Umbilical cord (tissue), 2 donors: ENCODE data around the gene KPNA6. TPM values are rescaled to one million over a fixed set of nuclear protein-coding genes. Genes with fewer than 3 reads are reported as not detected.
"Not testable (repeated sequence)": the region's sequence is repeated elsewhere in the genome, so short reads cannot be mapped to it uniquely, and the experiment has no call there.

Experiments
- DNase-seq: peaks from one replicate; pipeline ENCODE4 v3.0.0-alpha.2; 2015; ENCODE audit warnings: low spot score
- total RNA-seq: library from RNA; depleted of rRNA; stranded (reverse); fragments of >200 nt; gene quantifications from one replicate; pipeline ENCODE4 v1.2.3, GENCODE V29; 2014; ENCODE audit warnings: low replicate concordance; ENCODE audit not compliant: insufficient read depth

Gene KPNA6
- total RNA-seq, 1 donor from 2014 or later, result 22.9 TPM

DNA sequence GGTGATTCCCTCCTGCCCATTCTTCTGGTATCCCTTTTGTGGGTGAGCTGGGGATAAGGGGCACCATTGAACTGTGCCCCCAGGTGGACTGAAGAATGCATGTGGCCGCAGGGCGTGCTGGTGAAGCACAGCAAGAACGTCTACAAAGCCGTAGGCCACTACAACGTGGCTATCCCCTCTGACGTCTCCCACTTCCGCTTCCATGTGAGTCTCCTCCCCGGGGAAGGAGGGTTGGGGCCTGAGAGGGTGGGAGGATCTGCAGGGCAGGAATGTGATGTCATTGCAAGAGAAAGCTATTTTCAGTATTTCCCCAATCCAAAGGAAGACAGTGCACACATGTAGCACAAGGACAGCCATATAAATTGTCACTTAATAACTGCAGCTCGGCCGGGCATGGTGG lies 7.5 kb upstream of the KPNA6 start:
- peak; percentile 38 for DNase-seq

GRCh38 chr1:32100807-32101708 lies 6.8 kb upstream of the KPNA6 start:
- DNase-seq, result no peak

DNA sequence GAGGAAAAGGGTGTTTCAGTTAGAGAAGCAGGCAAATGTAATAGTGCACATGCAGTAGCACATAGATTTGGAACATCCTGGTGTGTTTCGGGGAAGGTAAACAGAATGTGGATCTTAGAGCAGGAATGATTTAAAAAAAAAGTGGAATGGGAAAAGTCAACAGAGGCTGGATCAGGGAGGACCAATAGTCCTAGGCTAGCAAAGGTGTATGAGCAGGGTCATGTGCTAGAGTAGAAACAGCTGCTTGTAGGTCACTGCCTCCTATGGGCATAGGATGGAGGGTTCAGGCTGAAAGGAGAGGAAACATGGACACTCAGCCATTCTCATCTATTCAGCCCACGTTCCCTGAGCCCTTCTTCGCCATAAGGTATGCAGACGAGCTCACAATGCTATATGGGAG lies 3.7 kb upstream of the KPNA6 start:
- no peak for DNase-seq

- DNase-seq, result no peak
Measured at GRCh38 chr1:32105338-32105737, 2.5 kb upstream of the KPNA6 start.

DNA sequence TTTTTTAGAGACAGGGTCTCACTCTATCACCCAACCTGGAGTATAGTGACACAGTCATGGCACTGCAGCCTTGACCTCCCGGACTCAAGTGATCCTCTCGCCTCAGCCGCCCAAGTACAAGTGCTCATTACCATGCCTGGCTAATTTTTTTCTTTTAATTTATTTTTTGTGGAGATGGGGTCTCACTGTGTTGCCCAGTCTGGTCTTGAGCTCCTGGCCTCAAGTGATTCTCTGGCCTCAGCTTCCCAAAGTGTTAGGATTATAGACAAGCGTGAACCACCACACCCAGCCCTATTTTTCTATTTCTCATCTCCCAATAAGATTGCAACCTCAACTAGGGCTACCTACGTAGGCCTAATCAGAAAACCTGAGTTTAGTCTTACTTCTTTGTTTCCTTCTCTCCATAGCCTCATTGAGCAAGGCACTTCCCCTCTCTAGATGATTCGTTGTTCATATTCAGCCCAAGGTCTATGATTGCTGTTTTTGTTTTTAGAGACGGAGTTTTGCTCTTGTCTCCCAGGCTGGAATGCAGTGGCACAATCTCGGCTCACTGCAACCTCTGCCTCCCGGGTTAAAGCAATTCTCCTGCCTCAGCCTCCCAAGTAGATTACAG lies 1.1 kb upstream of the KPNA6 start:
- no peak for DNase-seq

DNA sequence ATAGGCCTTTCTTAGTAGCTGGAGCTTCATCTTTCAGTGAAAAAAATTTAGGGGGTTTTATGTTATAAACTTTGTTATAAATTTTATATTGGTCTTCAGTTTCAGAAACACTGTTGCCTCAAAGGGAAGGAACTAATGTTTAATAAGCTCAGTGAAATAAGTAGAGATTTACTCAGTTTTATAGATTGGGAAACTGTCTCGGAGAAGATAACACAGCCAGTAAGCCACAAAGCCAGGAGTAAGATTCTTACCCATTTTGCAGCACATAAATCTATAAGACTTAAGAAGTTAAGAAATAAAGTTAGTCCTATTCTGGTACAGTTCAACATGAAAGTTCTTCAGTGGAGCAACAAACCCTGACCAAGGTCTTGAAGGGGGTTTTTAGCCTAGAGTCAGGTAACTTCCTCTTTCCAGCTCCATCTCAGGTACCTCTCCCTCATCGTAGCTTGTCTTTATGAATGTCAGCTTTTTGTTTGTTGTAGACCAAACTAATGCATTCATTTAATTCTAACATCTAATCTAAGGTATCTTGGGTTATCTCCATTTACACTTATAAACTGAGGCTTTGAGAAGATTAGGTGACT lies 3.3 kb downstream of the KPNA6 start:
- DNase-seq, result peak; percentile 68

DNA sequence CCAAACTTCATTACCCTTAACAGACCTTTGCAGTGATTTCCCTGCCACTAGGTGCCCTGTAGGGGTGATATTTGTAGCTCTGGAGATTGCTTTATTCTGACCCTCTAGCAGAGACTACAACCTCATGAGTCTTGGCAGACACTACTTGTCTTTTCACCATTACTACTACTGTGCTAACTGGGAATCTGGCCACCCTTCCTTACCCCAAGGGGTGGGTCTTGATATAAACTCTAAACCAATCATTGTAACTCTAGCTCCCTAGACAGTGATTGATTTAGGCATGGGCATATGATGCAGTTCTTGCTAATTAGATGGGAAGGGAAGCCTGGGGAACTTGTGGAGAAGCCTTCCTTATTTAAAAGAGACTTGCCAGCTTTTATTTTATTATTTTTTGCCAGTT lies 3.9 kb downstream of the KPNA6 start:
- DNase-seq, result no peak

DNA sequence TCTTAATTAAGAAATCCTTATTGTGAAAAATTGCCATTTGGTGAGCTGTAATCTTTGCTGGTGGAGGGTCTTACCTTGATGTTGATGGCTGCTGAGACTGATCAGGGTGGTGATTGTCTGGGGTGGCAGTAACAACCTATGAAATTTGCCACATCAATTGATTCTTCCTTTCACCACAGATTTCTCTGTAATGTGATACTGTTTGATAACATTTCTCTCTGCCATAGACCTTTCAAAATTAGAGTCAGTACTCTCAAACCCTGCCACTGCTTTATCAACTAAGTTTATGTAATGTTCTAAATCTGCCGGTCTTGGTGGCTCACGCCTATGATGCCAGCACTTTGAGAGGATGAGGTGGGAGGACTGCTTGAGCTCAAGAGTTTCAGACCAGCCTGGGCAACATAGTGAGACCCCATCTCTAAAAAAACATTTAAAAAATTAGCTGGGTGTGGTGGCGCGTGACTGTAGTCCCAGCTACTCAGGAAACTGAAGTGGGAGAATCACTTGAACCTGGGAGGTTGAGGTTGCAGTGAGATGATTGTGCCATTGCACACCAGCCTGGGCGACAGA lies 5.0 kb downstream of the KPNA6 start:
- DNase-seq, result no peak

- not testable (repeated sequence) for DNase-seq
Measured at GRCh38 chr1:32113436-32113835, 5.6 kb downstream of the KPNA6 start.

- no peak for DNase-seq
Measured at GRCh38 chr1:32114420-32114819, 6.6 kb downstream of the KPNA6 start.

- DNase-seq, result no peak
Measured at GRCh38 chr1:32115496-32115895, 7.6 kb downstream of the KPNA6 start.

- DNase-seq, result no peak
Measured at GRCh38 chr1:32116531-32116930, 8.7 kb downstream of the KPNA6 start.

GRCh38 chr1:32122151-32122550 lies 14.3 kb downstream of the KPNA6 start:
- DNase-seq, result no peak

DNA sequence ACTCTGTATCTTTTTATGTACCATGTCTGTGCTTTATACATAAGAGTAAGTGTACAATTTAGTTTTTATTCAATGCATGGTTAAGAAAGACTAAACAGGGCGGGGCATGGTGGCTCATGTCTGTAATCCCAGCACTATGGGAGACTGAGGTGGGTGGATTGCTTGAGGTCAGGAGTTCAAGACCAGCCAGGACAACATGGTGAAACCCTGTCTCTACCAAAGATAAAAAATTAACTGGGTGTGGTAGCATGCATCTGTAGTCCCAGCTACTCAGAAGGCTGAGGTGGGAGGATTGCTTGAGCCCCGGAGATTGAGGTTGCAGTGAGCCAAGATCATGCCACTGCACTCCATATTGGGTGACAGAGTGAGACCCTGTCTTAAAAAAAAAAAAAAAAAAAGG lies 15.5 kb downstream of the KPNA6 start:
- DNase-seq, result not testable (repeated sequence)

DNA sequence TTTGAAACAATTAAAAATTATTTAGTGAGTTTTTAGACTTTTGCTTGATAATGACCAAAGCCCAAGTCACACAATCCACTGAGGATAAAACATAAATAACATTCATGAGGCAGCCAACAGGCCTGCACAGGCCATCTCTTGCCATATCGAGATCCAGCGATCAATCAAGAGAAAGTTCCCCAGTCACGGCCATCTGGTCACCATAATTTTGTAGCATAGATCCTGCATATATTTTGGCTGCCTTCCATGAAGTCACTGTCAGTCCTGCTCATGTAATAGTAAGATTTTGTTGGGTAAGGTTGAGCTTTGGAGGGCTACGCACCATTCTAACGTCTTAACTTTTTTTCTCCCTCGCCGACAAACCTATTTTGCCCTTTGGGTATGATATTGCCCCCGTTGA lies 17.5 kb downstream of the KPNA6 start:
- no peak for DNase-seq

DNA sequence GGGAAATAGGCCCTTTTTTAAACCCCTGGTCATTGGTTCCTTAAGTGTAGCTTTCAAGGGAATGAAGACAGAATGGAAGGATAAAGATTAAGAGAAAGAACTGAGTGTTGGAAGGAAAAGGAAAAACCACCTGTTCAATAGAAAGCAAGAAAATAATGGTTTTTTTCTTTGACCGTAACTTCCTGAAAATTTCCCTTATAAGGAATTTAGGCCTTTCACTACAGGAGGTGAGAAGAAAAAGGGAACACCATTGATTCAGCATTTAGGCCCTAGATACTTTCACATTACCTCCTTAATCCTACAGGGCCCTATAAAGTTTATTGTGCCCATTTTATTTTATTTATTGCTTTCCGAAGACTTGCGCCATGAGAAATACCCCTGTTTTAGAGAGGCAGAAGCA lies 18.9 kb downstream of the KPNA6 start:
- no peak for DNase-seq

- no peak for DNase-seq
Measured at GRCh38 chr1:32127409-32128198, 19.7 kb downstream of the KPNA6 start.

GRCh38 chr1:32128479-32128878 lies 20.6 kb downstream of the KPNA6 start:
- DNase-seq, result no peak

- DNase-seq, result no peak
Measured at GRCh38 chr1:32128964-32129363, 21.1 kb downstream of the KPNA6 start.

GRCh38 chr1:32133950-32134280 lies 26.1 kb downstream of the KPNA6 start:
- not testable (repeated sequence) for DNase-seq

- DNase-seq, result no peak
Measured at GRCh38 chr1:32137111-32137510, 29.3 kb downstream of the KPNA6 start.

DNA sequence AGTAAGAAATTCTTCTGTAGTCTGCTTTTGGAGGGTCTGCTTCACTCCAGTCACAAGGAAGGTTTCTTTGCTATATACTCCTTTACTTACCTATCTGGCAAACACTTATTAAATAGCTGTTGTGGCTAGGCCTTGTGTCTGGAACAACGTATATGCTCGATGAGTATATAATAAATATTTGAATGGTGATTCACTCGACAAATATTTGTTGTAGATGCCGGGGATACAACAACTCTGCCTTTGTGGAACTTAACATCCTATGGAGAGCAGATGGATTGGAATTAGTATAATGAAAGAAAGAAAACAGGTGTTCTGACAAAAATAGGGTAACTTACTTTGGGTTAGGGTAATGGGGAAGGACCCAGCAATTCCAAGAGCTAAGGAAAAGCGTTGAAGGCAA lies 31.1 kb downstream of the KPNA6 start:
- DNase-seq, result no peak
